ENCODE data around the gene CFAP20DC.

DNA sequence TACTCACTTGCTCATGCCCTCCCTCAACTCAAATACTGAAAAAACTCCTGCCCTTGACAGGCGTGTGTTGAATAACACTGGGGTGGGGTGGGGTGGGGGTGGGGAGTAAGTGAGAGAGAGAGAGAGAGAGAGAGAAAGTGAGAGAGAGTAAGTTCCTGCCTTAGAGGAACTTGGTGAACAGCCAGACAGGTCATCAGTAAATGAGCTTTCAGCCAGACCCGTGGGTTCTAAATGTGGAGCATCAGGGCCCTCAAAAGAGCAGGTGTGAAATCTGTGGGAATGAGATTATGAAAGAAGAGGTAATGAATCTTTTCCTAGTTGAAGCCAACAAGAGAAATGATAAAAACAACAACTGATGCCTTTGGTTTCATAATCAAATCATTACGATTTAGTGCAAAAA lies 248.9 kb downstream of the CFAP20DC start:
- TF ChIP-seq, protein P1, sequence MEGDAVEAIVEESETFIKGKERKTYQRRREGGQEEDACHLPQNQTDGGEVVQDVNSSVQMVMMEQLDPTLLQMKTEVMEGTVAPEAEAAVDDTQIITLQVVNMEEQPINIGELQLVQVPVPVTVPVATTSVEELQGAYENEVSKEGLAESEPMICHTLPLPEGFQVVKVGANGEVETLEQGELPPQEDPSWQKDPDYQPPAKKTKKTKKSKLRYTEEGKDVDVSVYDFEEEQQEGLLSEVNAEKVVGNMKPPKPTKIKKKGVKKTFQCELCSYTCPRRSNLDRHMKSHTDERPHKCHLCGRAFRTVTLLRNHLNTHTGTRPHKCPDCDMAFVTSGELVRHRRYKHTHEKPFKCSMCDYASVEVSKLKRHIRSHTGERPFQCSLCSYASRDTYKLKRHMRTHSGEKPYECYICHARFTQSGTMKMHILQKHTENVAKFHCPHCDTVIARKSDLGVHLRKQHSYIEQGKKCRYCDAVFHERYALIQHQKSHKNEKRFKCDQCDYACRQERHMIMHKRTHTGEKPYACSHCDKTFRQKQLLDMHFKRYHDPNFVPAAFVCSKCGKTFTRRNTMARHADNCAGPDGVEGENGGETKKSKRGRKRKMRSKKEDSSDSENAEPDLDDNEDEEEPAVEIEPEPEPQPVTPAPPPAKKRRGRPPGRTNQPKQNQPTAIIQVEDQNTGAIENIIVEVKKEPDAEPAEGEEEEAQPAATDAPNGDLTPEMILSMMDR (IDR thresholded peaks at IDR 0.05) = no peak
- no peak for TF ChIP-seq EP300 (IDR thresholded peaks at IDR 0.05)
